SK-N-DZ (cell line): Measurements from ENCODE around the gene FOXD4. TPM values are rescaled to one million over a fixed set of nuclear protein-coding genes. Genes with fewer than 3 reads are reported as not detected.
"Not testable (repeated sequence)": the region's sequence is repeated elsewhere in the genome, so short reads cannot be mapped to it uniquely, and the experiment has no call there.

Source experiments
- DNase-seq: peaks from one replicate; pipeline ENCODE4 v3.0.0-alpha.2; 2015; ENCODE audit warnings: low spot score
- polyA plus RNA-seq, 2 experiments: library from polyadenylated mRNA; depleted of rRNA; stranded (reverse); fragments of >200 nt; gene quantifications; 2 replicates each; pipeline ENCODE4 v1.2.3, GENCODE V29; 2014

FOXD4 gene
- 0.71 and 0.81 TPM in 2 replicates for polyA plus RNA-seq (2014; cell fraction: cytosol; rRNA removed)
- 0.44 and 1.1 TPM in 2 replicates for polyA plus RNA-seq (2014; cell fraction: nucleus; rRNA removed)

DNA sequence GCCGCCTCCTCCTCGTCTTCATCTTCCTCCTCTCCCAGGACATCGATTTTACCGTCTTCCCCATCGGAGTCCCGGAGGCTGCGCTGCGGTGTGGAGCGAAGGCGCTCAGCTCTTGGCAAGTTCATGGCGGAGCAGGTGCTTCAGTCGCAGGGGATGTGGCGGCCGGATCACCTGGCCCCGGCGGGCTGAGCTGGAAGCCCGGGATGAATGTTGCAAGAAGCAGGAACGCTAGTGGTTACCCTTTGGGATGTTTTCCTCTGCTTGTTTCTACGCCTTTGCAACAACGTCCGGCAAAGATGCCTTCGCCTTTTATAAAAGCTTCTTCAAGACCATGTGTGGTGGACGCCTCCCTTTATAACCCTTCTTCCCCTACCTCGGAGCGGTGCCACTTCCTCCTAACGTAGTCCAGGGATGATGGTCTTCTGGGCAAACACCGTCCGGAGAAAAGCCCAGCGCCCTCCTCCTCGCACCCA lies at the start of gene FOXD4:
FOXD4 (minus strand) TSS at position 423 of the 473 bp plus-strand sequence; CDS start at position 125, 298 bp downstream.
- not testable (repeated sequence) for DNase-seq

DNA sequence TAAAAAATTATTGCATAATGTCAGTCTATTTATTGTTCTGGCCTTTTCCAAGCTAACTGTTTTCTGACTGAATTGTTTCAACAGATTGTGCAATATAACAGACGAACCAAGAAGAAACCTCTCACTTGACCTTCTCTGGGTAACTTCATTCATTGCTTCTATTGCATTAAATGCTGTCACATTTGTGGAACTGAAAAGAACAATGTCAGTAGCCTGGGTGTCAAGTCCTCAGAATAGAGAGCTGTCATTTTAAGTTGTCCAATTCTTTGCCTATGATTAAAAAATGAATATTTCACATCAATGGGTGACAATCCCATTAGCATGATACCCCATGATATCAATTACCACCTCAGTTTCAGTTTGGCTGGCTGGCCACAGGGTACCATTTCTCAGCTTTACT lies 41.7 kb upstream of the FOXD4 start:
- DNase-seq: not testable (repeated sequence)

DNA sequence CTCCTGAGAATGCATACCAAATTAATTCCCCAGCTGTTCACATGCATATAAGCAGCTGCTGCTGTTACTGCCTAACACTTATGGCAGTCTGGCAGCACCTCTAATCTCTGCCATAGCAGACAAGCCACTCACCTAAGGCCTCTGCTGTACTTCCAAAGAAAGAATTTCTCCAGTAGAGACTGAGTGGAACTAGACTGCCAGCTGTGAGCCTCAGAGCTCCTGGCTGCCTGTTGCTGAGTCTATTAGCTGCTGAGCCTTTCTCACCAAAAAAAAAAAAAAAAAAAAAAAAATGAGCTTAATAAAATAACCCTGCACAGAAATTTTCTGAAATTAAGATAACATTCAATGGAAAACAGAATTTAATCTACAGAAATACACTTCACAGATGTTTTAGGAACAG lies 33.0 kb upstream of the FOXD4 start:
- not testable (repeated sequence) for DNase-seq

DNA sequence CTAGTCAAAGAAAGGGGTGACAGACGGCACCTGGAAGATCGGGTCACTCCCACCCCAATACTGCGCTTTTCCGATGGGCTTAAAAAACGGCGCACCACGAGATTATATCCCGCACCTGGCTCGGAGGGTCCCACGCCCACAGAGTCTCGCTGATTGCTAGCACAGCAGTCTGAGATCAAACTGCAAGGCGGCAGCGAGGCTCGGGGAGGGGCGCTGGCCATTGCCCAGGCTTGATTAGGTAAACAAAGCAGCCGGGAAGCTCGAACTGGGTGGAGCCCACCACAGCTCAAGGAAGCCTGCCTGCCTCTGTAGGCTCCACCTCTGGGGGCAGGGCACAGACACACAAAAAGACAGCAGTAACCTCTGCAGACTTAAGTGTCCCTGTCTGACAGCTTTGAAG lies 21.7 kb upstream of the FOXD4 start:
- DNase-seq: not testable (repeated sequence)

DNA sequence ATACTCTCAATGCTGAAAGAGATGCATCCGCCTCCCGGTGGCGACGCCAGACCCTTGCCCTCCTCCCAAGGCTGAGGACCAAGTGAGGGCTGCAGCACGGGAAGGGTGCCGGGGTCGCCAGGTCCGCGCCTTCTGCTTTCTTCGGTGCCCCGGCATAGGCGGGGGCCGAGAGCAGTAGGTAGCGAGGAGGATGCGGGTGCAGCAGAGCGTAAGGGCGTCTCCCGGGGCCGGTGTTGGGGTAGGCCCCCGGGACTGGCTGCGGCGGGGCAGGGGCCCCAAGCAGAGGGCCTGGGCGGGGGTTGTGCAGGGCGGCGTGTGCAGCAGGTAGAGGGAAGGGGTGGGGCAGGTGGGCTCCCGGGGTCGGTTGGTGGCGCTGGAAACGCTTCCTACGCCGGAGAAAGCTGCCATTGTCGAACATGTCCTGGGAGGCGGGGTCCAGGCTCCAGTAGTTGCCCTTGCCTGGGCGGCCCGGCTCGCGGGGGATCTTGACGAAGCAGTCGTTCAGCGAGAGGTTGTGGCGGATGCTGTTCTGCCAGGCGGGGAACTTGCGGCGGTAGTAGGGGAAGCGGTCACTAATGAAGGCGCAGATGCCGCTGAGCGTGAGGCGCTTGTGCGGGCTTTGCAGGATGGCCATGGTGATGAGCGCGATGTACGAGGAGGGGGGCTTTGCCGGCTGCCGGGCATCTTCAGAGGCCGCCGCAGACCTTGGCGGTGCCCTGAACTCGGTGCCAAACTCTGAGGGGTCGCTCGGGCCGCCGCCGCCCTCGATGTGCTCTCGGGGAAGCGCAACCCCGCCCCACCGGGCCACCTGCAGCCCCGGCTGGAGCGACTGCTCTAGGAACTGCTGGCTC lies 848 bp downstream of the FOXD4 start:
- not testable (repeated sequence) for DNase-seq

DNA sequence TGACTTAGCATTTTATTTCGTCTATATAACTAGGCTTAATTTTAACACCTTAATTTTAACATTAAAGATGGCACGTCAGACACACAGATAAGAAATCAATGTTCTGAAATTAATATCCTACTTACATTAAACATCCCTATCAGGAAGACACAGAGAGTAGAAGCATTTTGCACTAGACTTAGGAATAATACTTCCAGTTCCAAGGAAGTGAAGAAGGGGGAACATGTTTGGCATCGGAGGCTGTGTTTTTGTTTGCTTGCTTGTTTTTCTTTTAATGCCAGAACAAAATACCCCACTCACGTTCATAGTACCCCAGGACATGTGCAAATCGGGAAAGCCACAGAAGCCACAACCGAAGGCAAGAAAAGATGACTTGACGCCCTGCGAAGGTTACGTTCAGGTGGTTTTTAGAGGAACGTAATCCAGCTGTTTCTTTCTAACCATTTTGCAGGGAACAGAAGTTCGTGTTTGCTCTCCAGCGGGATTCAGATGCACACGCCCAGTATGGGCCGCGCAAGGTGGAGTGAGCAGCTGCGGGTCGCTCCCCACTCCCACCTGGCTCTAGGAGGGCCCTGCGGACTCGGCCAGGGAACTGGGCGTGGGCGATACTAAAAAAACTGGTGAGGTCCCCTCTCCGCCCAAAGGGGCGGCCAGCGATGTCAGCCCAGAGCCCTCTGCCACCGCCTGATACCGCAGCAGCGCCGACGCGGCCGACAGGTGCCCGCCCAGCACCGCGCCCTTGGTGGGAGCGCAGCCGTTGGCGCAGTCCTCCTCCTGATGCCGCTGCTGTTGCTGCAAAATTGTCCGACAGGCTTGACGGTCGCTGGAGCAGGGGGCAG lies 1.8 kb downstream of the FOXD4 start:
- DNase-seq: not testable (repeated sequence)

DNA sequence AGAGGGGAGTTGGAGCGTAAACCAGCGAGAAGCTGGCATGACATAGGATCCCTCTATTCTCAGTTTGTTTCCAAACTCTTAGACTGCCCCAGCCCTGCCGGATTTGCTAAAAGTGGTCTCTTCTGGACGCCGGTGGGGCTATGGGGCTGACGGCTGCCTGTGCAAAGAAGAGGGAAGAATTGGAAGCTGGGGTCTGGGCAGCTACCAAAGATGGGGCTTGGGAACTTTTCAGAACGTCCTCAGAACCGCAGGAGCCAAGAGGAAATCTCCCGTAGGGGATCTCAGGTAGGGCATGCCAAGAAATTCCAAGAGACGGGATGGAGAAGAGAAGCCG lies 3.1 kb downstream of the FOXD4 start:
- not testable (repeated sequence) for DNase-seq

DNA sequence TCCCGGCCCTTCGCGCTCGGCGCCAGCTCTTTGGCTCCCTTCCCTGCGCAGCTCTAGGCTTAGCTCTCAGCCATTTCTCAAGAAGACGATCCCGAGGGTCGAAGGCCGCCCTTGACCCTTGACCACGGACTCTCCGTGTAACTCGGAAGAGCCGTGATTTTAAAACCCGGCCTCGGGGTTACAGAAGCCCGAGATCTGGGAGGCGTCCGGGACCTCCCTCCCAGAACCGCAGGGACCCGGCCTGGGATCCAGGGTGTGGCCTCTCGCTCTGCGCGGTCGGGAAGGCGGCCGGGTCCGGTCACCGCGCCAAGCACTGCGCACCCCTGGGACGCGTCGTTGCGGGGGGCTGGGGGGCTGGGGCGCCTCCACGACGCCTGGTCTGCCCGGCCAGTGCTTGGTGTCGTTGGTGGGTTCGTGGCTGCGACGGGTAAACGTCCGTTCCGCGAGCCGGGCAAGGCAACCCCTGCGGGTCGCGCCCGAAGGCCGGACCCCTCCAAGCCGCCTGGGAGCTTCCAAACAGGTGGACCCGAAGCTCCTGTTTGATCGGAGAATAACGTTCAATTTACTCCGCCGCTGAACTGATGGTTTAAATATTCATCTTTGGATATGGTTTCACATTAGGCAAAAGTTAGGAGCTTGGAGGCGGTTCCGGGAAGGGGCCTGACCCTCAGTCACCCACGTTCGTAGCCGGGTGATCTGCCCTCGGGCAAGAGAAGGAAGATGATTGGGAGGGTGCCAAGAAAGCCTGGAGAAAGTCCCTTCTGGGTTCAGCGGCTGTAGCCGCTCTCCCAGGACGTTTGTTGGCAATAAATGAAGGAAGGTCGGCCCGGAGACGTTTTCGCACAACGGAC lies 3.7 kb downstream of the FOXD4 start:
- not testable (repeated sequence) for DNase-seq

DNA sequence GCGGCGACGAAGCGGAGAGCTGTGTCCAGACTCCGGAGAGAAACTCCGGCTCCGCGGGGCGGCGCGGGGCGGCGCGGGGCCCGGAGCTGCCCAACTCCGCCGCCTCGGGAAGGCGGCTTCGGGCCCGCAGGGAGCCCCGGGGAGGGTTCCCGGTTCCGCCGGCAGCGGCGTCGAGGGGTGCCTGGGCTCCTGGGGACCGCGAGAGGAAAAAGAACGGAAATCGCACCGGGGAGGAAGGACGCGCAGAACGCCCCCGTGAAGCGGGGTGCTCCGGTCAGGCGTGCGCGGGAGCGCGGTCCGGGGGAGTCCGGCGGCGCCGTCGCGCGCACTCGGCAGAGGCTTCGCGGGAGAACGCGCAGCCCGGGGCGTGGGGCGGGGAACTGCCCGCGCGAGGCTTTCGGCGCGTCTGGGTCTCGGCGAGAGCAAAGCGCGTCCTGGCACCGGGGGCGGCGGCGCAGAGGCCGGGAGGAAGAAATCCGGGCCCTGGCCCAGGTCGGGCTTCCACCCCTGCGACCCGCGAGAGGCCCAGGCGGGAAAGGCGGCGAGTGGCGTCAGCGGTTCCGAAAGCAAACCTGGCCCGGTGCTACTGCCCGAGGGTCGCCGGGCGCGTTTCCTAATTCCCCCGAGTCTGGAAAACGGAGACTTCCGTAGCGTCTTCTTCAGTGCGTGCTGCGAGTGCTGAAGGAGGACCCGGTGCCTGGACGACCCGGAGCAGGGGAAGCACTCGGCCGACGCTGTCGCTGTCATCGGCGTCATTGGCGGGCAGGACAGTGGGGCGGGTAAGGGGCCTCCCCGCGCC lies 4.5 kb downstream of the FOXD4 start:
- DNase-seq: peak; percentile 10

DNA sequence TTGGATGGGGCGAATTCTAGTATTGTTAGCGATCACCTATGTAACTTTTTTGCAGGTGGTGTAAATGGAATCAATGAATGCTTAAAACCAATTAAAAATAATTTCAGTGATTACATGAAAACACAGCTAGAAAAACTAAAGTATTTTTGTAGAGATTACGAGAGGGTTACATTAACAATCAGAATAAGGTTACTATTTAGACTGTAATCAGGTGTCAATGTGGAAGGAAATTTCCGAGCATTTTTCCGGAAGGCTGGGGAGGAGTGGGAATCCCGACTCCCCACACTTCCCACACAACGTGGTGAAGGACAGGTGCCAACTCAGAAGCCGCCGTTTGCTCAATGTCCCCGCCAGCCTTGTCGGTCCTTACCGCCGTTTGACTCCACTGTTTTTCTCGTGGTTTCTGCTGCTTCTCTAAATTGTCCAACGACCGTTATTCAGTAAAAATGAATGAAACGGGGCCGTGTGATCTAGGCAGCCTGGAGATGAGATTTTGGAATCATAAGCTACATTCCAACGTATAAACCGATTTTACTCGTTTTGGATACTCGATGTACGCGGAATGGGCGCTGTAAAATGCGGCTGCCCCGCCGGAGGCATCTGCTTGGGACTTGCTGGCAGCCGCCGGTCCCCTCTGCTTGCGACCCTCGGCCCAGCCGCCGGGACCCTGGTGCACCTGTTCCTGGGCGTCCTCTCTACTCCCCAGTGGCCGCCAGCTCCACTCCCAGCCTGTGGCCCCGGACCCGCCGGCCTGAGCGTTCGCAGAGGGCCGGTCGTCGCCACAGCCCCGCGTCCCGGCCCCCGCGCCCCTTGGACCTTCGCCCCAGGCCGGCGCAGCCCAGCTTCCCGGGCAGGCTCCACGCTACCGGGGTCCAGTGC lies 5.4 kb downstream of the FOXD4 start:
- not testable (repeated sequence) for DNase-seq

DNA sequence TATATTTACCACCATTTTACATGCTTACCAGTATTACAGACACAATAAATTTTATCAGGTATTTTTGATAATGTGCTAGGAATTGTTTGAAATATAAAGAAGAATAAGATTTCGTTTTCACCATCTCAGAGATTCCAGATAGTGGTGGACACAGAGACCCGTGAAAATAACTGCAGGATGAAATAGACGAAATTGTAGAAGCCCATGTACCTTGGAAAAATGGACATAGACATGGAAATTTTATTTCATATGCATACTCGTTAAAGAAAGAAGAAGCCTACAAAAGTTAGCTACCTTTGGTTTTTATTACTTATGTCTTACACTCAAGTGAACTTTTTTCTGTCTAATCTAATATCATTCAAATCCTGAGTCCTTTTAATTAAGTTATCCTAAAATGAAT lies 7.5 kb downstream of the FOXD4 start:
- not testable (repeated sequence) for DNase-seq

DNA sequence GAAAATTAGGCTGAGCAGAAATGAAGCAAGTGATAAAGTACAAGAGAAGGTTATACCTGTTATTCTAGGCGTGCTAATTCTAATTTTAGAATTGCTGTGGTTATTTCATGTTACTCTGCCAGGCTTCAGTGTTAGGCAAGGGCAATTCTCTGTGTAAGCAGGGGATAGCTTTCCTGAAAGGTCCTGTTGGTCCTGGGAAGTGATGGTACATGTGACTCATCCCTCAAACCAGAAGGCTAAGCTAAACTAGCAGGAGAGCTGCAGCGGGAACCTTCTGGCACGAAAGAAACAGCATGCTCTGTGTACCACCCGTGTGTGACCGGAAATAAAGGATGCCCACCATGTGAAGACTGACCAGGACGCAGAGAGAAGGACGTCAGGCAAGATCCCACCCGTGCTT lies 8.7 kb downstream of the FOXD4 start:
- DNase-seq: not testable (repeated sequence)

DNA sequence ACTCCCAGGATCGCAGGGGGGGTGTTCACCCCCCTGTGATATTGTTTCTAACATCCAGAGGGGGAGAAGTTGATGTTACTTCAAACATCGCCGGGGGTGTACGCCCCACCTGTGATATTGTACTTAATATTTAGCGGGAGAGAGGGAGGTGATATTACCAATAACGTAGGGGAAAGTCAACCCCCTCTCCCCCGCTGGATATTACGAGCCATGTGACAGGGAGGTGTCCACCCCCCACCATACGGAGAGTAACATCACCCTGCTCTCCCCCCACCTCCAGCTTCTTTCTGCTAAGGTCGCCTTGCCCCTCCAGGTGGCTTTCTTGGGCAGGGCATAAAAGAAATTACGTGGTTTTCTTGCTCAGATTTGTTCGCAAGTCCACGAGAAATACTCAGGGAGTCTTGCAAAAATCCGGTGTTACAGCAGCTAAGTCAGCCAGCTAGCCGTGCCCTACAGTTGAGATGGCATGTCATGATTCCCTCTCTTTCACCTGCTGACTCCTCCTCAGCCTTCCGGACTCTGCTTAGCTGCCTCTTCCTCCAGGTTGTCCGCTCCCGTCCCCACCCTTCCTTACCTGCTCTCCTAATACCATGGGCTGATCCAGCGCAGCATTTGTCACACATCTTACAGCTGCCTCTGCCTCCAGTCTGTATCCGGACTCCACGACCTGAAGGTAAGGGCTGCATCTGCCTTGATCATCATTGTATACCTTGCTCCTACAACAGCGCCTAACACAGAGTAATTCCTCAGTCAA lies 9.3 kb downstream of the FOXD4 start:
- DNase-seq: not testable (repeated sequence)

DNA sequence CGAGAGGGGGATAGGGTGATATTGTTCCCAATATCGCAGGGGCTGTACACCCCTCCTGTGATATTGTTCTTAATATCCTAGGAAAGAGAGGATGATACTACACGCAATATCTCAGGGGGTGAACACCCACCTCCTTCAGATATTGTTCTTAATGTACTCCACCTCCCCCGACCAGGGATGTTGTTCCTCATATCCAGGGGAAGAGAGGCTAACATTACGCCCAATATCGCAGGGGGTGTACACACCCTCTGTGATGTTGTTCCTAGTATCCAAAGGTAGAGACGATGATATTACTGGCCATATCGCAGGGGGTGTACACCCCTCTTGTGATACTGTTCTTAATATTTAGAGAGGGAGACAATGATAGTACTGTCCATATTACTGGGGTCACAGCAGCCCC lies 12.2 kb downstream of the FOXD4 start:
- DNase-seq: not testable (repeated sequence)

DNA sequence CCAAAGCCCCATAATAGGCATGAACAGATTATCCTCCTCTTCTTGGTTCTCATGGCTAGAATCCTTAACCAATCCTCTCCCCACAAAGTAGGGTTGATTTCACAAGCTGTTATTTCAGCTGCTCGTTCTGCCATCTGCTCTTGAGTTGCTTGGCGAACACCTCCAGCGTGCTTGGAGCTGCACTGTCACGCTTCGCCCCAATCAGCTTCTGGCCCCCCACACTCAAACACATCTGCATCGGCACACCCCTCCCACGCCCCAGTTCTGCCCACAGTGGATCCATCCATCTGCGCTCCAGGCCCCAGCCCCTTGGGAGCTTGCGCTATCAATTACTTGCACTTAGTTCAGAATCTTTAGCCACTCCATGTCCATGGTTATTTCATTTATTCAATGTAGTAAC lies 17.8 kb downstream of the FOXD4 start:
- DNase-seq: not testable (repeated sequence)

DNA sequence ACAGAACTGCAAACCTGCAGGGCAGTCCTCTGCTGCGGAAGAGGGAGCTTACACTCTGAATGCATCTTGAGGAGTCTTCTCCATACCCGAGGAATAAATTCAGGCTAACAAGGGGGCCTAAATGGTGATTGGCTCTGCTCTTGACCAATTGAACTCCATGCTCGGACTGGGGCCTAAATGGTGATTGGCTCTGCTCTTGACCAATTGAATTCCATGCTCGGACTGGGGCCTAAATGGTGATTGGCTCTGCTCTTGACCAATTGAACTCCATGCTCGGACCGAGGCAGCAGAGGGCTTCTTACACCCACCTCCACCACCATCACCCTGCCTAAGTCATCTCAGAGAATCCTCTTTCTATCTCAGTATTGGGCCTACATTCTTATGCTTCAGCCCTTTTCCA lies 18.4 kb downstream of the FOXD4 start:
- not testable (repeated sequence) for DNase-seq

DNA sequence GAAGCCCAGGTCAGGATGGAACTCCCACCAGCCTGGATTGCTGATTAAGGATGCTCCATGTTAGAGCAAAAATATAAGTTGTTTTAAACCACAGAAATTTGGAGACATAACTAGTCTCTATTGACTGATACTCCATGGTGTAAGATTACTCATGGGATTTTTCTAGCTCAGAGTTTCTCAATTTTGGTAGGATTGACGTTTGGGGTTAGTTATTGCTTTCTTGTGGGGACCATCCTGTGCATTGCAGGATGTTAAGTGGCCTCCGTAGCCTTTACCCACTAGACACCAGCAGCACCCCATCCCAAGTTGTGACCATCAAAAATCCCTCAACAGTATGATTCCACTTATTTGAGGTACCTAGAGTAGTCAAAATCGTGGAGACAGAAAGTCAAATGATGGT lies 19.4 kb downstream of the FOXD4 start:
- not testable (repeated sequence) for DNase-seq

DNA sequence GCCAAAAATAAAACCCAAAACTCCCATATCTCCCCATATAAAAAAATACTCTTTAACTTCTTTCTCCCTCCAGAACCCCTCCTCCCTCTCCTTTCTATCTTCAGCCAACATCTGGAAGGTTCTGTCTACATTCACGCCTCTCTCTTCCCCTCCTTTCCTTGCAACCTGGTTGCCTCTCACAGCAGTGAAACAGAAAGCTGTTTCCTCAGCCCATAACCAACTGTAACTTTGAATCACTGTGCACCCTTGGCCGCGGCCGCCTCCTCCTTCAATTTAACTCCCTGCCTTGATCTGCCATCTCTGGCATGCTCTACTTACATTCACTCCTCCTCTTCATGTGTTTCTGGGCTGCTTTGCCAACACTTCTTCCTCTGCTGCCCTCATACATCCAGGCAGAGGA lies 23.2 kb downstream of the FOXD4 start:
- not testable (repeated sequence) for DNase-seq

DNA sequence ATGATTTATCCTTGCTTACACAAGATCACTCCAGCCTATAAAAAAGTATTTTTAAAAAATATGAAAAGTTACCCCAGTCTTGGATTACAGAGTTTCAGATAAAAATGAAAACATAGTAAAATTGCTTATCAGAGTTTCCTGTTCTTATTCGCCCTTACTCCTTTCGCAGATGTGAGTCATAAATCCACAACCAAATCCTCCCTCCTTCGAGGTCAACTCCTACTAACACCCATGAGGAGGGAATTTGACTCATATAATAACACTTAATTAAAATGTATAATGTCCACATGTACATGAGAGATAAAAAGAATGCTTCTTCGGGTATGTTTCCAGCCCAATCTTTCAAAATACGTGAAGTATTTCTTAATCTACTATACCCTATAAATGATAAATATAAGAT lies 23.9 kb downstream of the FOXD4 start:
- DNase-seq: not testable (repeated sequence)
